Thyroid gland (tissue), 4 donors: ENCODE results near the gene PEX14.

Source experiments
- CTCF ChIP-seq, 6 experiments: fragments of 200-600 bp in 3 of 6; fragments of 450-650 bp in 3 of 6; sonication (generic) in 3 of 6; IDR thresholded peaks; one replicate each; pipeline ENCODE4 v1.5.1; 2016 to 2019; ENCODE audit warnings: antibody characterized with exemption in 6 of 6, mild to moderate bottlenecking in 2 of 6, inconsistent platforms in 1 of 6, moderate library complexity in 1 of 6
- POLR2A ChIP-seq, 2 donors: fragments of 450-650 bp; IDR thresholded peaks; one replicate each; pipeline ENCODE4 v1.6.1; 2017; ENCODE audit warnings: antibody characterized with exemption in 2 of 2, mild to moderate bottlenecking in 2 of 2, moderate library complexity in 1 of 2

GRCh38 chr1:10529091-10529490 lies 54.3 kb downstream of the PEX14 start:
- no peak for TF ChIP-seq CTCF (IDR thresholded peaks at IDR 0.05)
- TF ChIP-seq POLR2A (IDR thresholded peaks at IDR 0.05), result no peak
